ENCODE measurements around the gene IQCK. TPM values are rescaled to one million over a fixed set of nuclear protein-coding genes. Genes with fewer than 3 reads are reported as not detected.

The IQCK gene
- total and polyA plus RNA-seq, 5 donors: 5.1 to 8.3 (median 6.2) TPM

GRCh38 chr16:19885451-19886072 lies 167.5 kb downstream of the IQCK start:
- intact Hi-C loops (cut with DNase I): loop anchor here (2.0 to 5.0 kb wide), 5 partner anchors 168 to 328 kb away; partner anchors contain the start of genes VPS35L (in 2 of the 4), IQCK (in 1 of the 4) and KNOP1 (in 1 of the 4)
- WGBS: 18% methylated on average over 41 of the region's 41 CpGs
- Histone ChIP-seq H3K27me3 (ENCODE audit: control insufficient read depth, insufficient read depth) (no peaks in the 10 kb centered on the region), H3K4me1 (ENCODE audit: control insufficient read depth, insufficient read depth, low read length) (peaks cover 2% of the 10 kb centered on the region), H3K27ac (ENCODE audit: low read length) (no peak overlapping the region), H3K9me3 (ENCODE audit: control insufficient read depth, low read length) (no peaks in the 10 kb centered on the region), H3K4me3 (ENCODE audit: low read length) (peak overlapping the region; percentile 71)
- peak; percentile 19 to 38 for ATAC-seq
- peak; percentile 27 to 77 (median 68) for DNase-seq

GRCh38 chr16:19886073-19886941 lies 168.2 kb downstream of the IQCK start:
- intact Hi-C loops (cut with DNase I): loop anchor here (2.0 to 5.0 kb wide), 5 partner anchors 169 to 329 kb away; partner anchors contain the start of genes VPS35L (in 2 of the 4), IQCK (in 1 of the 4) and KNOP1 (in 1 of the 4)
- peak; percentile 76 to 91 (median 86) for DNase-seq
- peak; percentile 35 to 53 for ATAC-seq
- WGBS: 7% methylated on average over 20 of the region's 20 CpGs
- Histone ChIP-seq H3K4me3 (ENCODE audit: low read length) (no peak overlapping the region), H3K9me3 (ENCODE audit: control insufficient read depth, low read length) (no peaks in the 10 kb centered on the region), H3K4me1 (ENCODE audit: control insufficient read depth, insufficient read depth, low read length) (no peaks in the 10 kb centered on the region), H3K27ac (ENCODE audit: low read length) (no peak overlapping the region), H3K27me3 (ENCODE audit: control insufficient read depth, insufficient read depth) (no peaks in the 10 kb centered on the region)

- Histone ChIP-seq H3K27ac (ENCODE audit: low read length) (no peak overlapping the region), H3K4me3 (ENCODE audit: low read length) (no peak overlapping the region), H3K9me3 (ENCODE audit: control insufficient read depth, low read length) (no peaks in the 10 kb centered on the region), H3K27me3 (ENCODE audit: control insufficient read depth, insufficient read depth) (no peaks in the 10 kb centered on the region), H3K4me1 (ENCODE audit: control insufficient read depth, insufficient read depth, low read length) (no peaks in the 10 kb centered on the region)
- ATAC-seq (no peak), DNase-seq (no peak)
- WGBS: 72% methylated on average over 3 of the region's 3 CpGs
- intact Hi-C loops (cut with DNase I): loop anchor here in 2 of 4 donors (5.0 kb wide), 3 partner anchors 172 to 332 kb away; partner anchors contain the start of genes VPS35L (in 2 of the 2), IQCK (in 1 of the 2) and KNOP1 (in 1 of the 2)
Observed at GRCh38 chr16:19888834-19889233, 170.8 kb downstream of the IQCK start.

- Histone ChIP-seq H3K27me3 (ENCODE audit: control insufficient read depth, insufficient read depth) (no peaks in the 10 kb centered on the region), H3K4me3 (ENCODE audit: low read length) (no peak overlapping the region), H3K9me3 (ENCODE audit: control insufficient read depth, low read length) (no peaks in the 10 kb centered on the region), H3K4me1 (ENCODE audit: control insufficient read depth, insufficient read depth, low read length) (no peaks in the 10 kb centered on the region), H3K27ac (ENCODE audit: low read length) (no peak overlapping the region)
- DNase-seq: no peak
- intact Hi-C loops (cut with DNase I): no loop called here
- 90% methylated on average over 3 of the region's 3 CpGs for WGBS
- no peak for ATAC-seq
Observed at GRCh38 chr16:19890901-19891300, 172.8 kb downstream of the IQCK start.

GRCh38 chr16:19892902-19893301 lies 174.8 kb downstream of the IQCK start:
- WGBS: 91% methylated on average over 12 of the region's 12 CpGs
- no peak overlapping the region for H3K4me3 ChIP-seq (ENCODE audit: low read length)
- ATAC-seq: no peak
- H3K9me3 ChIP-seq (ENCODE audit: control insufficient read depth, low read length): no peaks in the 10 kb centered on the region
- no peak for DNase-seq
- no peaks in the 10 kb centered on the region for H3K27me3 ChIP-seq (ENCODE audit: control insufficient read depth, insufficient read depth)
- H3K4me1 ChIP-seq (ENCODE audit: control insufficient read depth, insufficient read depth, low read length): no peaks in the 10 kb centered on the region
- intact Hi-C loops (cut with DNase I): no loop called here
- no peak overlapping the region for H3K27ac ChIP-seq (ENCODE audit: low read length)

- no peak for ATAC-seq
- DNase-seq: no peak
- Histone ChIP-seq H3K27ac (ENCODE audit: low read length) (no peak overlapping the region), H3K27me3 (ENCODE audit: control insufficient read depth, insufficient read depth) (no peaks in the 10 kb centered on the region), H3K4me3 (ENCODE audit: low read length) (no peak overlapping the region), H3K9me3 (ENCODE audit: control insufficient read depth, low read length) (no peaks in the 10 kb centered on the region), H3K4me1 (ENCODE audit: control insufficient read depth, insufficient read depth, low read length) (no peaks in the 10 kb centered on the region)
- intact Hi-C loops (cut with DNase I): no loop called here
- 84% methylated on average over 7 of the region's 7 CpGs for WGBS
Observed at GRCh38 chr16:19894586-19894985, 176.5 kb downstream of the IQCK start.

GRCh38 chr16:19896951-19897350 lies 178.9 kb downstream of the IQCK start:
- Histone ChIP-seq H3K4me1 (ENCODE audit: control insufficient read depth, insufficient read depth, low read length) (no peaks in the 10 kb centered on the region), H3K27me3 (ENCODE audit: control insufficient read depth, insufficient read depth) (no peaks in the 10 kb centered on the region), H3K27ac (ENCODE audit: low read length) (no peak overlapping the region), H3K4me3 (ENCODE audit: low read length) (no peak overlapping the region), H3K9me3 (ENCODE audit: control insufficient read depth, low read length) (no peaks in the 10 kb centered on the region)
- ATAC-seq: no peak
- intact Hi-C loops (cut with DNase I): no loop called here
- no peak for DNase-seq
- 90% methylated on average over 5 of the region's 5 CpGs for WGBS

- WGBS: 69% methylated on average over 5 of the region's 5 CpGs
- intact Hi-C loops (cut with DNase I): no loop called here
- Histone ChIP-seq H3K27ac (ENCODE audit: low read length) (no peak overlapping the region), H3K9me3 (ENCODE audit: control insufficient read depth, low read length) (no peaks in the 10 kb centered on the region), H3K4me1 (ENCODE audit: control insufficient read depth, insufficient read depth, low read length) (no peaks in the 10 kb centered on the region), H3K27me3 (ENCODE audit: control insufficient read depth, insufficient read depth) (no peaks in the 10 kb centered on the region), H3K4me3 (ENCODE audit: low read length) (no peak overlapping the region)
- DNase-seq (no peak), ATAC-seq (no peak)
Observed at GRCh38 chr16:19898166-19898565, 180.1 kb downstream of the IQCK start.

- Histone ChIP-seq H3K27ac (ENCODE audit: low read length) (no peak overlapping the region), H3K9me3 (ENCODE audit: control insufficient read depth, low read length) (no peaks in the 10 kb centered on the region), H3K27me3 (ENCODE audit: control insufficient read depth, insufficient read depth) (no peaks in the 10 kb centered on the region), H3K4me3 (ENCODE audit: low read length) (no peak overlapping the region), H3K4me1 (ENCODE audit: control insufficient read depth, insufficient read depth, low read length) (no peaks in the 10 kb centered on the region)
- 16% methylated on average over 13 of the region's 13 CpGs for WGBS
- ATAC-seq (peak in 1 of 2 donors; percentile 57), DNase-seq (no peak)
- intact Hi-C loops (cut with DNase I): no loop called here
Observed at GRCh38 chr16:19898924-19899604, 181.0 kb downstream of the IQCK start.

- 58% methylated on average over 5 of the region's 5 CpGs for WGBS
- H3K9me3 ChIP-seq (ENCODE audit: control insufficient read depth, low read length): no peaks in the 10 kb centered on the region
- DNase-seq (no peak), ATAC-seq (no peak)
- H3K27me3 ChIP-seq (ENCODE audit: control insufficient read depth, insufficient read depth): no peaks in the 10 kb centered on the region
- no peak overlapping the region for H3K4me3 ChIP-seq (ENCODE audit: low read length)
- H3K27ac ChIP-seq (ENCODE audit: low read length): no peak overlapping the region
- H3K4me1 ChIP-seq (ENCODE audit: control insufficient read depth, insufficient read depth, low read length): no peaks in the 10 kb centered on the region
- intact Hi-C loops (cut with DNase I): no loop called here
Observed at GRCh38 chr16:19899605-19899955, 181.5 kb downstream of the IQCK start.

- no peaks in the 10 kb centered on the region for H3K27me3 ChIP-seq (ENCODE audit: control insufficient read depth, insufficient read depth)
- no peaks in the 10 kb centered on the region for H3K9me3 ChIP-seq (ENCODE audit: control insufficient read depth, low read length)
- no peak overlapping the region for H3K4me3 ChIP-seq (ENCODE audit: low read length)
- intact Hi-C loops (cut with DNase I): loop anchor here in 2 of 4 donors (10.0 kb wide), 2 partner anchors 404 to 484 kb away; no protein-coding TSS in a partner anchor
- WGBS: 76% methylated on average over 7 of the region's 7 CpGs
- DNase-seq (no peak), ATAC-seq (no peak)
- no peaks in the 10 kb centered on the region for H3K4me1 ChIP-seq (ENCODE audit: control insufficient read depth, insufficient read depth, low read length)
- no peak overlapping the region for H3K27ac ChIP-seq (ENCODE audit: low read length)
Observed at GRCh38 chr16:19901164-19901563, 183.1 kb downstream of the IQCK start.

Measured in right cardiac atrium (tissue), 5 donors.